Cardiac fibroblast (primary cell): ENCODE data around the gene CELF2.
"Not testable (repeated sequence)": the region's sequence is repeated elsewhere in the genome, so short reads cannot be mapped to it uniquely, and the experiment has no call there.

Source experiments
- DNase-seq, 2 donors: peaks; one replicate each; pipeline versions ENCODE4 v3.0.0 to v3.0.0-alpha.2; 2010; ENCODE audit warnings: low read depth in 2 of 2
- H3K4me3 ChIP-seq, 2 donors: replicated peaks in 1 of 2; 1 replicate in 1 of 2; 2 replicates in 1 of 2; pipeline ENCODE4 v1.5.1; 2011; ENCODE audit warnings: low read depth in 2 of 2, low read length in 2 of 2, mild to moderate bottlenecking in 2 of 2, moderate library complexity in 1 of 2
- TF ChIP-seq, protein P1 (sequence below): IDR thresholded peaks from one replicate; pipeline ENCODE4 v1.5.1; 2011; ENCODE audit warnings: low read depth, mild to moderate bottlenecking, low read length, inconsistent platforms

CELF2 gene

GRCh38 chr10:10992961-10993714, 24.5 kb upstream of the CELF2 start:
- H3K4me3 ChIP-seq = no peak overlapping the region
- TF ChIP-seq, protein P1, sequence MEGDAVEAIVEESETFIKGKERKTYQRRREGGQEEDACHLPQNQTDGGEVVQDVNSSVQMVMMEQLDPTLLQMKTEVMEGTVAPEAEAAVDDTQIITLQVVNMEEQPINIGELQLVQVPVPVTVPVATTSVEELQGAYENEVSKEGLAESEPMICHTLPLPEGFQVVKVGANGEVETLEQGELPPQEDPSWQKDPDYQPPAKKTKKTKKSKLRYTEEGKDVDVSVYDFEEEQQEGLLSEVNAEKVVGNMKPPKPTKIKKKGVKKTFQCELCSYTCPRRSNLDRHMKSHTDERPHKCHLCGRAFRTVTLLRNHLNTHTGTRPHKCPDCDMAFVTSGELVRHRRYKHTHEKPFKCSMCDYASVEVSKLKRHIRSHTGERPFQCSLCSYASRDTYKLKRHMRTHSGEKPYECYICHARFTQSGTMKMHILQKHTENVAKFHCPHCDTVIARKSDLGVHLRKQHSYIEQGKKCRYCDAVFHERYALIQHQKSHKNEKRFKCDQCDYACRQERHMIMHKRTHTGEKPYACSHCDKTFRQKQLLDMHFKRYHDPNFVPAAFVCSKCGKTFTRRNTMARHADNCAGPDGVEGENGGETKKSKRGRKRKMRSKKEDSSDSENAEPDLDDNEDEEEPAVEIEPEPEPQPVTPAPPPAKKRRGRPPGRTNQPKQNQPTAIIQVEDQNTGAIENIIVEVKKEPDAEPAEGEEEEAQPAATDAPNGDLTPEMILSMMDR = no peak
- DNase-seq = no peak

GRCh38 chr10:10993785-10994184, 23.9 kb upstream of the CELF2 start:
- no peak for DNase-seq
- H3K4me3 ChIP-seq = no peak overlapping the region
- TF ChIP-seq, protein P1 = no peak

DNA sequence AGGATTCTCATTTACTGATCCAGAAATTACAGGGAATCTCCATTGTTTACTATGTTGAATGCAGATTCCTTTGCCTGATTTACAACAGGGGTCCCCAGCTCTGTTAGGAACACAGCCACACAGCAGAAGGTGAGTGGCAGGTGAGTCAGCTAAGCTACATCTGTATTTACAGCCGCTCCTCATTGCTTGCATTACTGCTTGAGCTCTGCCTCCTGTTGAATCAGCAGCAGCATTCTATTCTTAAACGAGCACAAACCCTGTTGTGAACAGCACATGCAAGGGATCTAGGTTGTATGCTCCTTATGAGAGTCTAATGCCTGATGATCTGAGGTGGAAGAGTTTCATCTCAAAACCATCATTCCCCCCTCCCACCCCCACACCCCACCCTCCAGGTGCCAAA, 23.3 kb upstream of the CELF2 start:
- H3K4me3 ChIP-seq = no peak overlapping the region
- DNase-seq = no peak
- TF ChIP-seq, protein P1 = no peak

DNA sequence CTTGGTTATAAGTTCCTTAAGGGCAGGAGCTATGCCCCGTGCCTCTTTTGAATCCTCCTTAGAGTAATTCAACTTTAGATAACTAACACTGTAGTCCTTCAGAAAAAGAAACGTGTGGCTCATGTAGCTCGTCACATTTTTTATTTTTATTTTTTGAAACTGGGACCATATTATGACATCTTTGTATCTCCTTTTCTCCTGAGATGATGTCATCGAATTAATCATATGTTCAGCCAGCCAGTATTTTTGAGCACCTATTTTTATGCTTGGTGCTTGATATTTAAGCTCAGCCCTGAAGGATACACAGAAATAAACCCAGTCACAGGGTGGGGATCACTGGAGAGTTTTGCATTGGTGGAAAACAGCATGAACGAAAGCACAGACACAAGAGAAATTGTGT, 22.6 kb upstream of the CELF2 start:
- TF ChIP-seq, protein P1 = no peak
- no peak overlapping the region for H3K4me3 ChIP-seq
- no peak for DNase-seq

DNA sequence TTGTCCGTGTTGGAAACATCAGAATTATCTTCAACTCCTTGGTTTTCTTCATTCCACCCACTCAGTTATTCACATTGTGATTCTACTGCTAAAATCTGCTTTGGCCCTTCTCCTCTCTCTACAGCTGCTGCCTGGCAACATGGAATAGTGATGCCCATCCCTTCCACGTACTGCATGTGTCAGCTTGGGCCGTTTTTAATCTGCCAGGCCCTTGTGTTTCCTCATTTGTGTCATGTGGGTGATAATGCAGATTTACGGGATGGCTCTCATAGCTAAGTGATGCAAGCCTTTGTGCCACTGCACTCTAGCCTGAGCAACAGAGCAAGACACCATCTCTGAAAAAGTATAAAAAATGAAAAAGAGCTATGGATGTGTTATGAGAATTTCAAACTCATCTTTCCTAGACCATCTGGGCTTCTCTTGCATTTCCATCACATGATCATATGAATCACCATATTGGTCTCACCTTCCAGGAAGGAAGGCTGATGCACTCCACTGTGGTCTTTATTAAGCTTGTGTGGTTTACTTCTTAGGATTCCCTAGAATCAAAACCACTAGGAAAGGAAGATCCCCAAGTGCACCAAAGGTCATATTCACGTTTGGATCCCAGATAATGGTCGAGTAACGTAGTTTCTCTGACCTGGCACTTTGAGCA, 20.6 kb upstream of the CELF2 start:
- TF ChIP-seq, protein P1 = no peak
- no peak overlapping the region for H3K4me3 ChIP-seq
- DNase-seq = no peak

GRCh38 chr10:10999501-10999900, 18.2 kb upstream of the CELF2 start:
- DNase-seq, H3K4me3 ChIP-seq: not testable (repeated sequence)

- TF ChIP-seq, protein P1 = no peak
- DNase-seq = no peak
- no peak overlapping the region for H3K4me3 ChIP-seq
These were observed 15.2 kb upstream of the CELF2 start for GRCh38 chr10:11002485-11002884.
